Germinal center (tissue), 1 donor: ENCODE measurements around the gene KRT72.

Experiments used
- DNase-seq: peaks from one replicate; pipeline ENCODE4 v3.0.0; 2012; ENCODE audit warnings: mixed read lengths, low spot score

Gene KRT72

GRCh38 chr12:52578469-52578868 lies 22.8 kb downstream of the KRT72 start:
- DNase-seq: no peak

- DNase-seq: no peak
Measured at GRCh38 chr12:52577316-52577715, 23.9 kb downstream of the KRT72 start.

GRCh38 chr12:52575948-52576347 lies 25.3 kb downstream of the KRT72 start:
- DNase-seq: no peak

DNA sequence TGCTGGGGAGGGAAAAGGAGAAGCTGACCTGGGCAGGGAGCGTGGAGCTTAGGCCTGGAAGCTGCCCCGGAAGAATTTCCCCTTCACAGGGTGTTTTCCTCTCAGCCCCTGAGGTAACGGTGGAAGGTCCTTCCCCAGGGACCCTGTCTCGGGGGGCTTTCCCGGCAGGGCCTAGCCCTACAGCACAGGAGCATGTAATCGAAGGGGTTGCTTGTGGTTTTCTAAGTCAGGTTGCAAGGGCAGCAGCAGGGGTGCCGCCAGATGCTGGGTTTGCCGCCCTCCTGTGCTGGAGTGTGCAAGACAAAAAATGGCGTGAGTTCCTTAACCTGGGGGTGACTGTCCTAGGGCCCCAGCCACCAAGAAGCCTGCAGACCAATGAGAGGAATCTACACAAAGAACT lies 26.0 kb downstream of the KRT72 start:
- no peak for DNase-seq

DNA sequence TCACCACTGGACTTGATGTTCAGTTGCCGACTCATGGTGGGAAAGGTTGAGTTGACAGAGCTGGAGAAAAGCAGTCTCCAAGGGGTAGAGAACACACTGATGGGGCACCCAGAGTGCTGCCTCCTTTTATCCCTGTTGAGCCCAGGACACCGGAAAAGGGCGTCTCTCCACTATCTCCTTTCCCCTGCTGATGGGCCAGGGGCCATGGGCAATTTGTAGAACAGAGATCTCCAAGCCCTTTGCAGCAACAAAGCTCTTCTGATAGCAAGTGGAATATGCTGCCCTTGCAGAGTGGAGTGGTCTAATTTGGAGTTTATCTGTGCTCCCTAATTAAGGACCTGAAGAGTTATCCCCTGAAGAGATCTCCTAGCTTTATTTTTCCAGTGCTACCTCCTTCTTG lies 27.5 kb downstream of the KRT72 start, which contains the start of gene KRT74:
TSS of gene KRT74 (minus strand) at position 101 of the 400 bp plus-strand sequence. CDS start at position 35, 66 bp downstream.
- no peak for DNase-seq

- no peak for DNase-seq
Measured at GRCh38 chr12:52573306-52573705, 28.0 kb downstream of the KRT72 start.

DNA sequence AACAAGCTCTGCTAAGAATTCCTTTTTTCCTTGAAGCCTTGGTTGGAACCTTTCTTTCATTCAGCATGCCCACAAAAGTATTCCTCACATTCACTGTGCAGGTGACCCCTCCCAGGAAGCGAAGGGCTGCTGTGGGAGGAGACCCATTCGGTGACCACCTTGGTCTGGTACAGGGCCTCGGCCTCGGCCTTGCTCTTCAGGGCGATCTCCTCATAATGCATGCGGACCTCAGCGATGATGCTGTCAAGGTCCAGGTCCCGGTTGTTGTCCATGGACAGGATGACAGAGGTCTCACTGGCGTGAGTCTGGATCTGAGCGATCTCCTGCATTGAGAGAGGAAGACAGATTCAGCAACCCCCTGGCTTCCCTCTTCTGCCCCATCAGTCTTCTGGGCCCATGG lies 30.8 kb downstream of the KRT72 start:
- no peak for DNase-seq

- no peak for DNase-seq
Measured at GRCh38 chr12:52568111-52568510, 33.2 kb downstream of the KRT72 start.

DNA sequence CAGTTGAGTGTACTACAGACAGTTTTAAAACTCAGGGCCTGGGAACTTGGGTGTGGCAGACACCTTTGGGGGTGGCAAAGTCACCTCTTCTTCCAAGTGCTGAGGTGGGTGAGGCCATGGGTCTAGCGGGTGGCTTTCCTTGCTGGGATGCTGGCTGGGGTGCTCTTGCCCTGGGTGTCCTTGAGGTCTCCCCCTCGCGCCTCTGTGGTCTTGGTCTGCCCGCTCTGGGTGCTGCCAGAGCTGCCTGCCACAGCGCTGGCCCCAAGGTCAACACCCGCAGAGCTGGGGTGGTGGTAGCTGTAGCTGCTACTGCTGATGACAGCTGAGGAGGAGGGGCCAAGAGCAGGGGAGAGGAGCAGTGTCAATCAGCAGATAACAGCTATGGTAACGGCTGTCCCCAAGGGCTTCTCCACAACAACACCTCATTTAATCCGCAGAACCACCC lies 34.4 kb downstream of the KRT72 start:
- no peak for DNase-seq

DNA sequence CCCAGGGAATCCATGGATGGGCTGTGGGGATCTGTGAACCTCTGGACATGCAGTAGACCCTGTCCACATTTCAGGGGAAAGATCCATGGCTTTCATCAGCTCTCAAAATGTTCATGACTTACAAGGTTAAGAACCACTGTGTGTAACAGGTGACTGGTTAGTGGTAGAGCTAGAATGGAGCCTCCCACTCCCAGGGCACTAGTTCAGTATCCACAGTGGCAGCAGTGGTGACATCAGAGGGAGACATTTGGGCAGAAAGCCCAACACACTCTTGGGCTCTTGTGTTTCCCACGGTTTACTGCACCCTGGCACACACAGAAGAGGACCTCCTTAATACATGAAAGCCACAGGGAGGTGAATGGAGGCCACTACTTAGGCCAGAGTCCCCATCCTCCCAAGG lies 36.7 kb downstream of the KRT72 start:
- no peak for DNase-seq

- no peak for DNase-seq
Measured at GRCh38 chr12:52561880-52562449, 39.3 kb downstream of the KRT72 start.

GRCh38 chr12:52559979-52560378 lies 41.3 kb downstream of the KRT72 start:
- no peak for DNase-seq

- DNase-seq: no peak
Measured at GRCh38 chr12:52558781-52559445, 42.4 kb downstream of the KRT72 start.

DNA sequence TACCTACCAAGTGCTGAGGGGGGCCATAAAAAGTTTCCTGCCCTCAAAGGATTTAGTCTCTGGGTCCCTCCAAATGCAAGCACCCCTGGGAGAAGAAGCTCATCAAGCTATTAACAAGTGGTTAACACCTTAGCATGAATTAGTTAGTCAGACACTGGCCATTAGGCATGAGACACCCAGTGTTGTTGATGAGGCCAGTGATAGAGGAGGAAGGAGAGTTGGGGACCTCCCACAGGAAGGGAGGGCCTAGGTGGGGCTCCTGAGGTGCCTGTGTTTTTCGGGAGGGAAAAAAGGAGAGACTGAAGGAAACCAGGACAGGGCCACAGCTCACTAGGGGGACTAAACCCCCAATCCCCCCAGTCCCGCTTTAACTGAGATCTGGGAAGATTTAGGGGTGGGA lies 43.8 kb downstream of the KRT72 start:
- DNase-seq: no peak

GRCh38 chr12:52555577-52555976 lies 45.7 kb downstream of the KRT72 start:
- no peak for DNase-seq

- no peak for DNase-seq
Measured at GRCh38 chr12:52552681-52553195, 48.5 kb downstream of the KRT72 start, which contains the start of gene KRT71. TSS of gene KRT71 (minus strand) at chr12:52553145. CDS start at chr12:52553077, 68 bp downstream.

- DNase-seq: no peak
Measured at GRCh38 chr12:52552055-52552454, 49.2 kb downstream of the KRT72 start.

GRCh38 chr12:52551216-52551865 lies 49.9 kb downstream of the KRT72 start:
- DNase-seq: no peak

DNA sequence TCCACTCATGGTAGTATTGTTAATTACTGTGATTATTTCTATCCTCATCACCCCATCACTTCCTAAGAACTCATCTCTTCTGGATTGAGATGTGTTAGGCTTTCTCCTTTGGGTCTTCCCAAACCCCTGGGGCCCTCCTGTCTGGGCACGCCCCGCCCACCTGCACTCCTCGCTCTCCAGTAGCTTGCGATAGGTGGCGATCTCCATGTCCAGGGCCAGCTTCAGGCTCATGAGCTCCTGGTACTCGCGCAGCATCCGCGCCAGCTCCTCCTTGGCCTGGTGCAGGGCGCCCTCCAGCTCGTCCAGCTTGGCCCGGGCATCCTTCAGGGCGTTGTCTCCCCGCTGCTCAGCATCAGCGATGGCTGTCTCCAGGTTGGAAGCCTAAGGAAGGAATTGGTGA lies 55.1 kb downstream of the KRT72 start:
- no peak for DNase-seq

DNA sequence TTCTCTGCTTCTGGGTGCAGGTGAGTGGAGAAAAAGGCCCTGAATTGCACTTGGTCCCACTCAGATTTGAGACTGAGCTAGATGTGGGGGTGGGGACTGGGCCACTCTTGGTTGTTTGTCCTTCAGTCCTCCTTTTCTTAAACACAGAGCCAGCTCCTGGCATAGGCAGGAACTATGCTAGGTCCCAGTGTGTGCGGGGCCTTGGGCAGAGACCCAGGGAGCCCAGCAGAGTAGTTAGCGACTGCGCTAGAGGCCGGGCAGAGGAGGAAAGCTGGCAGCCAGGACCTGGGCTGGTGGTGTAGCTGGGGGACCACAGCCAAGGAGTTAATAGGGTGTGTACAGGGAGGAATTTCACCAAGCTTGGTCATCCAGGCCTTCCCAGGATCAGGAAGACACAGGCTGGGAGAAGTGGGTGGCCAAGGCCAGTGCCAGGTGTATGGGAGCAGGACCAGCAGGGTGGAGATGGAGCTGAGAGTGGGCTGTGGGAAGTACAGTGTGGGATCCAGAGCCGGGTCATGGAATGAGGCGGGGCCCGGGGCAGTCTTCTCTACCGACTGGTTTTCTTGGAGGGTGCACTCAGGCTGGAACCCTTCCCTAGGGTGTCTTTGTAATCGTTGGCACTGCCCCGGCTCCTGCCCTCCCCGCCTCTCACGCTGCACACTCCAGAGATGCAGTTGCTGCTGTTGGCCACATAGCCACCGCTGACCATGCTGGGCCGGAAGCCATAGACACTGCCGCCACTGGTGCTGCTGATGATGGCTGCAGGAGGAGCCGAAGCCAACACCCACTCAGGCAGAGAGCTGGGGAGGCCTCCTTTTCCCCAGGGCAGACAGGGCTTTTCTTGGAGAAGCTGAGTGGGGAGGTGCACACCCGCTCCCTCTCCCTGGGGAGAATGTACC lies 57.0 kb downstream of the KRT72 start:
- no peak for DNase-seq

GRCh38 chr12:52542785-52543318 lies 58.4 kb downstream of the KRT72 start:
- DNase-seq: no peak

DNA sequence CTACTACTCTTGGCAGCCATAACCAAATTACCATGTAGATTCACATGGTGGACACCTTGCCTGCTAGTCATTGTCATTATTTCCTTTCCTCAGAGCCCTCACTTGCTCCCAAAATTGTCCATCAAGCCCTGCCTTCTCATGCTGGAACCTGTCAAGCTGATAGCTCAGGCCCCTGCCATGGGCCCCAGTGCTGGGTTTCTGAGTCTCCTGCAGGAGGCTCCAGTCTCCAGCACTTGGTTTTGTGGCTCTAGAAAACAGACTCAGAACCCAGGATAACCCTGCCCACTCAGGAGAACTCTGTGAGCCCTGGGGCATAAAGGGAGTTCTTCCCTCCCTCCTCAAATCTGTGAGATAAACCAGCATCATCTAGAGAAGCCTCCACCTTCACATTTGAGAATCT lies 59.1 kb downstream of the KRT72 start:
- DNase-seq: no peak
